Activated CD4-positive, alpha-beta memory T cell treated with anti-CD3 and anti-CD28 coated beads, Interleukin-2, amount 10 ng/mL, durations not matched to agents 7 days and 5 days (primary cell): ENCODE data around the gene LITAF. TPM values are rescaled to one million over a fixed set of nuclear protein-coding genes. Genes with fewer than 3 reads are reported as not detected.
"Not testable (repeated sequence)": the region's sequence is repeated elsewhere in the genome, so short reads cannot be mapped to it uniquely, and the experiment has no call there.

Source experiments
- CTCF ChIA-PET: fragments of 350-600 bp; sonication (Branson Sonifier 250); formaldehyde crosslinking; loops from one replicate; lab custom pipeline; 2021; ENCODE audit warnings: antibody characterized with exemption, inconsistent platforms; lab: Charles Lee
- POLR2A ChIA-PET: fragments of 350-600 bp; sonication (Branson Sonifier 250); formaldehyde crosslinking; loops from one replicate; lab custom pipeline; 2021; ENCODE audit warnings: antibody characterized with exemption; lab: Charles Lee
- DNase-seq: peaks from one replicate; pipeline ENCODE4 v3.0.0-alpha.2; 2020
- H3K27ac Mint-ChIP-seq: one replicate; pipeline ENCODE4 v1.8.0; 2021; ENCODE audit warnings: mild to moderate bottlenecking, mixed read lengths
- H3K27me3 Mint-ChIP-seq: one replicate; pipeline ENCODE4 v1.8.0; 2021; ENCODE audit warnings: mixed read lengths
- H3K36me3 Mint-ChIP-seq: one replicate; pipeline ENCODE4 v1.8.0; 2021; ENCODE audit warnings: low read depth, mixed read lengths
- H3K4me1 Mint-ChIP-seq: one replicate; pipeline ENCODE4 v1.8.0; 2021; ENCODE audit warnings: mixed read lengths
- H3K4me3 Mint-ChIP-seq: one replicate; pipeline ENCODE4 v1.8.0; 2021; ENCODE audit warnings: mild to moderate bottlenecking, mixed read lengths
- H3K9me3 Mint-ChIP-seq: one replicate; pipeline ENCODE4 v1.8.0; 2021; ENCODE audit warnings: mixed read lengths
- total RNA-seq, 2 experiments: library from RNA; stranded (reverse); gene quantifications; one replicate each; pipeline ENCODE4 v1.2.3, GENCODE V29; 2021

Gene LITAF
- total RNA-seq, 2 experiments from 2014 or later = 149 to 157 TPM

GRCh38 chr16:11577290-11577660 lies 9.4 kb downstream of the LITAF start:
- H3K27ac Mint-ChIP-seq, H3K9me3 Mint-ChIP-seq, H3K4me3 Mint-ChIP-seq, H3K27me3 Mint-ChIP-seq, DNase-seq: not testable (repeated sequence)
- CTCF ChIA-PET = interaction anchor here (0.9 kb wide), 1 partner anchor 45 kb away, joined by 3 read pairs; no protein-coding TSS in a partner anchor
- peaks cover 59% of the 10 kb centered on the region for H3K36me3 Mint-ChIP-seq
- POLR2A ChIA-PET = interaction anchor here (2.8 kb wide), 1 partner anchor 8 kb away, joined by 10 read pairs; no protein-coding TSS in a partner anchor
- peaks cover 79% of the 10 kb centered on the region for H3K4me1 Mint-ChIP-seq

DNA sequence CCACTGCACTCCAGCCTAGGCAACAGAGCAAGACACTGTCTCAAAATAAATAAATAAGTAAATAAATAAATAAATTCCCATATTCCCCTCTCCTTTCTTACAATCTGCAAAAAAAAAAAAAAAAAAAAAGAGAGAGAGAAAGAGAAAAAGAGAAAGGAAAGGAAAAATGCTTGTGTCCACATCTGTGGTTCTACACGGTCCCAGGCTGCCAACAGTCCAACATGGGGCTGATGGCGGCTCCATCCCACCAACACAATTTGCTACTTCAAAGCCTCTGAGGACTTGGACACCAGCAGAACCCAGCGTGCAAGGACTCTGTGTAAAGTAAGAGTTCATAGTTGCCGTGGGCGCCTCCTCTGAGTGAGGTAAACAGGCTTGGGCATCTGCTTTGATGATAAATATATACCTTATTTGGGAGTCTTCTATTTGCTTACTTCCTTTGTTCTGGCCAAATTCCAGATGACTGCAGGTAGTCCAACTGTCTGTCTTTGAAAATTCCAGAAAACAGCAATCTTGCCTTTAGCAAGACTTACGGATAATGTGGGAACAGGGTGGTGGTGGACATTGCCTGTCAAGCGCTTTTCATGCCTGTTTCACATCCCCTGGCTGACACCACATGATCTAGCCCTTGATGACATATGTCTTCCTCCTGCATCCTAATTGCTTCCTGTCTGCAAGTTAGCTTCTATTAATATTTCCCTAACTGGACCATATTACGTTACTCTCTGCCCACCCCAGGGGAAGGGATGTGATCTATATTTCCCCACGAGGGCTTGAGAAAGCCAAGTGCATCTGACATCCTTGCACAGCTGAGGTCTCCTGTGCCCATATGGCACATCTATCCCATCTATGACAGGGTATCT lies 10.1 kb downstream of the LITAF start:
- H3K36me3 Mint-ChIP-seq = peaks cover 56% of the 10 kb centered on the region
- DNase-seq = no peak
- peak overlapping the region; percentile 38 for H3K4me3 Mint-ChIP-seq
- POLR2A ChIA-PET = interaction anchor here (0.8 to 2.8 kb wide), 6 partner anchors 8 to 46 kb away, joined by 3 to 10 read pairs (median 4); no protein-coding TSS in a partner anchor
- peaks cover 79% of the 10 kb centered on the region for H3K4me1 Mint-ChIP-seq
- H3K27me3 Mint-ChIP-seq = no peaks in the 10 kb centered on the region
- H3K27ac Mint-ChIP-seq = peak overlapping the region; percentile 24
- CTCF ChIA-PET = interaction anchor here (0.7 to 0.9 kb wide), 2 partner anchors 20 to 44 kb away, joined by 3 read pairs; no protein-coding TSS in a partner anchor
- no peaks in the 10 kb centered on the region for H3K9me3 Mint-ChIP-seq

DNA sequence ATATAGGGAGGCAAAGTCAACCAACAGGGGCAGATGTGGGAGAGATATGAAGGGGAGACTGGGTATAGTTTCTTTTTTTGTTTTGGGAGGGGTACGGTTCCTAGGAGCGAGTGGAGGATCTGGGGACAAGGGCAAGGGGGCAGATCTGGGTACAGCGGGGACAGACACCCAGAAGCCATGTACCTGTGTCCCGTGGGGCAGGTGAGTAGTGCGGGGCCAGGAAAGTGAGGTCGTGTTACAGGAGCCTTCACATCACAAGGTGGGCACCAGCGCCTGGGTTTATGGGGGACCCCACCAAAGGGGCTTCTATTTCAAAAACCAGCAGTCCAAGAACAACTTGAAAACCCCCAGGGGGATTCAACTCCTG lies 11.5 kb downstream of the LITAF start:
- H3K27me3 Mint-ChIP-seq = no peaks in the 10 kb centered on the region
- peaks cover 77% of the 10 kb centered on the region for H3K4me1 Mint-ChIP-seq
- CTCF ChIA-PET = interaction anchor here (1.5 kb wide), 1 partner anchor 61 kb away, joined by 3 read pairs; no protein-coding TSS in a partner anchor
- no peak for DNase-seq
- no peaks in the 10 kb centered on the region for H3K9me3 Mint-ChIP-seq
- peaks cover 56% of the 10 kb centered on the region for H3K36me3 Mint-ChIP-seq
- peak overlapping the region; percentile 59 for H3K4me3 Mint-ChIP-seq
- peak overlapping the region; percentile 61 for H3K27ac Mint-ChIP-seq
- POLR2A ChIA-PET = interaction anchor here (0.7 to 2.8 kb wide), 7 partner anchors 9 to 47 kb away, joined by 3 to 10 read pairs (median 4); no protein-coding TSS in a partner anchor

GRCh38 chr16:11572301-11572995 lies 14.3 kb downstream of the LITAF start:
- Mint-ChIP-seq H3K4me3 (peak overlapping the region; percentile 24), H3K27ac (peak overlapping the region; percentile 76), H3K36me3 (peaks cover 45% of the 10 kb centered on the region), H3K27me3 (no peaks in the 10 kb centered on the region), H3K9me3 (no peaks in the 10 kb centered on the region), H3K4me1 (peaks cover 59% of the 10 kb centered on the region)
- CTCF ChIA-PET = interaction anchor here (1.7 kb wide), 1 partner anchor 13 kb away, joined by 3 read pairs; no protein-coding TSS in a partner anchor
- peak; percentile 48 for DNase-seq
- POLR2A ChIA-PET = interaction anchor here (1.0 kb wide), 2 partner anchors 10 to 15 kb away, joined by 3 read pairs; partner anchors contain the start of gene LITAF

DNA sequence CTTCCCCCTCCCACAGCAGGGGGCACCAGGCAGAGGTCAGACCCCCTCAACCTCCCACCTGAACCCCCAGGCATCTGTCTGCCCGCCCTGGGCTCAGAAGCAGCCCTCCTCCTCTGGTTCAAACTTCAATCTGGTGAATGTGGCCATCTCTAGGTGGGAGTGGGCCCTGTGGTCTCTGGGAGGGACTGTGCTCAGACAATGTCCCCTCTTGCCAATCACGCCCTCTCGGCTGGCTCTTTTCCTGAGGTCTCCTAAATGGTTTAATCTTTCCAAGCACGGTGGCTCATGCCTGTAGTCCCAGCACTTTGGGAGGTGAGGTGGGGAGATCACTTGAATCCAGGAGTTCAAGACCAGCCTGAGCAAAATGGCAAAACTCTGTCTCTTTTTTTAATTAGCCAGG lies 15.2 kb downstream of the LITAF start:
- POLR2A ChIA-PET = interaction anchor here (1.3 kb wide), 1 partner anchor 11 kb away, joined by 5 read pairs; no protein-coding TSS in a partner anchor
- H3K36me3 Mint-ChIP-seq = peaks cover 43% of the 10 kb centered on the region
- peaks cover 56% of the 10 kb centered on the region for H3K4me1 Mint-ChIP-seq
- CTCF ChIA-PET = no interaction called here
- no peak overlapping the region for H3K27ac Mint-ChIP-seq
- DNase-seq = no peak
- no peak overlapping the region for H3K4me3 Mint-ChIP-seq
- no peaks in the 10 kb centered on the region for H3K27me3 Mint-ChIP-seq
- no peaks in the 10 kb centered on the region for H3K9me3 Mint-ChIP-seq

GRCh38 chr16:11570806-11571205 lies 15.9 kb downstream of the LITAF start:
- ChIA-PET POLR2A (interaction anchor here (1.3 kb wide), 1 partner anchor 10 kb away, joined by 5 read pairs; no protein-coding TSS in a partner anchor), CTCF (no interaction called here)
- Mint-ChIP-seq H3K27me3 (no peaks in the 10 kb centered on the region), H3K4me1 (peaks cover 54% of the 10 kb centered on the region), H3K9me3 (no peaks in the 10 kb centered on the region), H3K4me3 (no peak overlapping the region), H3K36me3 (peaks cover 51% of the 10 kb centered on the region), H3K27ac (no peak overlapping the region)
- no peak for DNase-seq

DNA sequence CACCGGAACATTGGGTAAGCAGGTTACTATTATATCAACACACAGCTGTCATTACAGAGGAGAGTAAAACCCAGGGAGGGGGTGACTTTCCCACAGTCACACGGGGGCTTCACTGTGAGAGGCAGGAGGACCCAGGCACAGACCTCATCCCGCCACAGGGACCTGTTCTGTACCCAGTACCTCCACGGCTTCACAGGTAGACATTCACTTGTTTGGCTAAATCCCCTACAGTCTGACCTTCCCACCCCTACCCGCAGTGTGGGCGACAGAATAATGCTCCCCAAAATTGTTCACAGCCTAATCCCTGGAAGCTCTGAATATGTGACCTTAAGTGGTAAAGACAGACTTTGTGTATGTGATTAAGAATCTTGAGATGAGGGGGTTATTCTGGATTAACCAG lies 16.5 kb downstream of the LITAF start:
- Mint-ChIP-seq H3K9me3 (no peaks in the 10 kb centered on the region), H3K36me3 (peaks cover 49% of the 10 kb centered on the region), H3K4me3 (no peak overlapping the region), H3K27me3 (no peaks in the 10 kb centered on the region), H3K4me1 (peaks cover 52% of the 10 kb centered on the region), H3K27ac (no peak overlapping the region)
- ChIA-PET POLR2A (interaction anchor here (1.3 kb wide), 1 partner anchor 10 kb away, joined by 5 read pairs; no protein-coding TSS in a partner anchor), CTCF (interaction anchor here (1.3 to 1.4 kb wide), 2 partner anchors 11 to 38 kb away, joined by 3 read pairs; no protein-coding TSS in a partner anchor)
- DNase-seq = no peak

DNA sequence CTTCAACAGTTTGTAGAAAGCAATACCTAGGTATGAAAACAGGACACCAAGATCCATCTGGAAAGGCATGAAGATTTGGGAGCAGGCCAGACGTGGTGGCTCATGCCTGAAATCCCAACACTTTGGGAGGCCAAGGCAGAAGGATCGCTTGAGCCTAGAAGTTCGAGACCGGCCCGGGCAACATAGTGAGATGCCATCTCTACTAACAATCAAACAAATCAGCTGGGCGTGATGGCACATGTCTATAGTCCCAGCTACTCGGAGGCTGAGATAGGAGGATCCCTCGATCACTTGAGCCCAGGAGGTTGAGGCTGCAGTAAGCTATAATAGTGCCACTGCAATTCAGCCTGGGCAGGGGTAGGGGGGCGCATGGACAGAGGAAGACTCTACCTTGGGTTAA lies 20.3 kb downstream of the LITAF start:
- peak overlapping the region; percentile 8 for H3K27ac Mint-ChIP-seq

GRCh38 chr16:11565665-11566064 lies 21.1 kb downstream of the LITAF start:
- H3K4me1 Mint-ChIP-seq = peaks cover 55% of the 10 kb centered on the region
- POLR2A ChIA-PET = interaction anchor here (1.0 kb wide), 1 partner anchor 13 kb away, joined by 3 read pairs; no protein-coding TSS in a partner anchor
- H3K9me3 Mint-ChIP-seq = no peaks in the 10 kb centered on the region
- no peak overlapping the region for H3K27ac Mint-ChIP-seq
- DNase-seq = no peak
- H3K27me3 Mint-ChIP-seq = no peaks in the 10 kb centered on the region
- H3K36me3 Mint-ChIP-seq = peaks cover 45% of the 10 kb centered on the region
- H3K4me3 Mint-ChIP-seq = no peak overlapping the region
- CTCF ChIA-PET = no interaction called here

More for the DNA sequence above, 20.3 kb downstream of the LITAF start:
- CTCF ChIA-PET = no interaction called here
- no peak overlapping the region for H3K4me3 Mint-ChIP-seq
- no peaks in the 10 kb centered on the region for H3K9me3 Mint-ChIP-seq
- peaks cover 43% of the 10 kb centered on the region for H3K36me3 Mint-ChIP-seq
- peaks cover 54% of the 10 kb centered on the region for H3K4me1 Mint-ChIP-seq
- POLR2A ChIA-PET = interaction anchor here (0.6 kb wide), 2 partner anchors 37 to 103 kb away, joined by 3 read pairs; no protein-coding TSS in a partner anchor
- no peak for DNase-seq
- no peaks in the 10 kb centered on the region for H3K27me3 Mint-ChIP-seq

- H3K4me1 Mint-ChIP-seq = peaks cover 62% of the 10 kb centered on the region
- H3K27ac Mint-ChIP-seq = peak overlapping the region; percentile 40
- H3K36me3 Mint-ChIP-seq = peaks cover 41% of the 10 kb centered on the region
- no peak overlapping the region for H3K4me3 Mint-ChIP-seq
- H3K27me3 Mint-ChIP-seq = no peaks in the 10 kb centered on the region
- H3K9me3 Mint-ChIP-seq = no peaks in the 10 kb centered on the region
- POLR2A ChIA-PET = interaction anchor here (1.0 to 2.4 kb wide), 4 partner anchors 12 to 58 kb away, joined by 3 to 6 read pairs (median 4); partner anchors contain the start of gene LITAF
- no peak for DNase-seq
- CTCF ChIA-PET = interaction anchor here (1.0 to 1.7 kb wide), 3 partner anchors 22 to 150 kb away, joined by 3 to 8 read pairs (median 3); partner anchors contain the start of gene LITAF
Measured at GRCh38 chr16:11564046-11564926, 22.4 kb downstream of the LITAF start.

- peaks cover 69% of the 10 kb centered on the region for H3K4me1 Mint-ChIP-seq
- H3K36me3 Mint-ChIP-seq = peaks cover 42% of the 10 kb centered on the region
- POLR2A ChIA-PET = interaction anchor here (0.6 to 2.4 kb wide), 5 partner anchors 9 to 82 kb away, joined by 3 to 6 read pairs (median 4); partner anchors contain the start of gene LITAF
- peak overlapping the region; percentile 8 for H3K4me3 Mint-ChIP-seq
- CTCF ChIA-PET = interaction anchor here (1.0 to 1.7 kb wide), 3 partner anchors 23 to 151 kb away, joined by 3 to 8 read pairs (median 3); partner anchors contain the start of gene LITAF
- H3K9me3 Mint-ChIP-seq = no peaks in the 10 kb centered on the region
- H3K27me3 Mint-ChIP-seq = no peaks in the 10 kb centered on the region
- H3K27ac Mint-ChIP-seq = peak overlapping the region; percentile 61
- DNase-seq = no peak
Measured at GRCh38 chr16:11563493-11564040, 23.2 kb downstream of the LITAF start.
